Activated CD4-positive, alpha-beta T cell treated with anti-CD3 and anti-CD28 coated beads for 4 hours (primary cell): ENCODE results near the gene DYNLT1.
"Not testable (repeated sequence)": the region's sequence is repeated elsewhere in the genome, so short reads cannot be mapped to it uniquely, and the experiment has no call there.

Experiments
- DNase-seq, 2 donors: peaks; one replicate each; pipeline ENCODE4 v3.0.0-alpha.2; 2020

Gene DYNLT1

DNA sequence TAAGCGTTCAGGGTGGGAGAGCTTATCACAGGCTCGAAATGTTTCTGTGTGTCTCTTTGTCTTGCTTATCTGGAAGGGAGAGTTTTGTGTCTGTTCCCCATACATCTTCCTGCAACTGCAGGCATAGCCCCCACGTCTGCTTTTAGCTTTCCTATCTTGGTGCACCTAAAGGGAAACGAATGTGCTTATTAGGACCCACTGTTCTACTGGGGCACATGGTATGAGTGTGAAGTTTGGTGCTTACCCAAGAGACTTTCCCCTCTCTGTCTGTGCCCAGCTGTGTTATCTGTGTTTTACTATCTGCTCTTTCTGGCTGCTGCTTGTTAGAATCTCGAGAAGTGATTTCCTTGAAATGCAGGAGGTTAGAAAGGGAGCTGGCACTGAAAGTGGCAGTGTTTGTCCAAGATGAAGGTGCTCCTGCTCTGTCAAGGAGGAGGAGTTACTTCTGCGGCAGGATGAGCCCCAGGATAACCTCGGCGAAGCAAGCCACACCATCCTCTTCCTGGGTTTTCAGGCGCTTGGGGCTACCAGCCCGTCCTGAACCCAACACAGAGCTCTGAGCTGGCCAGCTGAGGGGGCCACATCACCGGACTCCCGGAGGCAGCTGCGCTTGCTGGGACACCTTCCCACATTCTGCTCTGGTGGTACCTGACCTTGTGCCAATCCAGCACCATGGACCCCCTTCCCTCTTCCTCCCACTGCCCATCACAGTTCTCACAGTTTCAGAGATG lies 23.4 kb downstream of the DYNLT1 start:
- DNase-seq = no peak

DNA sequence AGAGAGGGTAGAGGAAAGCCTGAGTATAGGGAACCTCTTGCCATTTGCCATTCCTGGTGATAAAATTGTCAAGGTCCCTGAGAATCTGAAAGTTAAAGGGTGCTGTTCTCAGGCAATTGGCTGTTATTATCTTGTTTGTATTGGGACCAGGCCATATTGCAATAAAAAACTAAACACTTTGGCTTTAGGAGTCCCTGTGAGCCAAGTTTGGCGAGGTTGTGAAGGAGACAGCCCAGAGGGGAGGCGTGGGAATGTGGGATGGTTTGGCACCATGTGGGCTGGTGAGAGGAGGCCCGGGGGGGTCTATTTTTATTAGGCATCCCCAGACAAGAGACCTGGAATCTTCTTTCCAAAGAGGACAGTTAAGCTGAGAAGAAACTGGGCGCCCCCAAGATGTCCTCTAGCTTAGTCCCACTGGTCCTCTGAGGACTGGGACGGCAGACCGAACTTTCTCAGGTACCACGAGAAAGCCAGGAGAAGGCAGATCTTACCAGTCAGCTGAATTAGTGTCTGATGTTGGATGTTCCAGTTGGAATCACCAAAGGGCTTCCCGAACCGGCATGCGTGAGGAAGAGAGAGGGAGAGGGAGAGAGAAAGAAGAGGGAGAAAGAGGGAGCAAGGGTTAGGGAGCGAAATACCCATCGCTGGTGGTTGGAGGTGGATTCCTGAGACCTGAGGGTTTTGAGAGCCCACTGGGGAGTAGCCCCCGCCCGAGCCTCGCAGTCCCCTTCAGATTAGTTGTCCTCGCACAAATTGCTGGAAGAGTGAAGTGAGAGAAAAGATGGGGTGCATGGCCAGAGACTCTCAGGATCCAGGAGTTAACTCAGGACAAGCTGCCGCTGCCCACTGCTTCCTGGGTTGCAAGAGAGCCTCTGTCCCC lies 24.4 kb downstream of the DYNLT1 start:
- no peak for DNase-seq

DNA sequence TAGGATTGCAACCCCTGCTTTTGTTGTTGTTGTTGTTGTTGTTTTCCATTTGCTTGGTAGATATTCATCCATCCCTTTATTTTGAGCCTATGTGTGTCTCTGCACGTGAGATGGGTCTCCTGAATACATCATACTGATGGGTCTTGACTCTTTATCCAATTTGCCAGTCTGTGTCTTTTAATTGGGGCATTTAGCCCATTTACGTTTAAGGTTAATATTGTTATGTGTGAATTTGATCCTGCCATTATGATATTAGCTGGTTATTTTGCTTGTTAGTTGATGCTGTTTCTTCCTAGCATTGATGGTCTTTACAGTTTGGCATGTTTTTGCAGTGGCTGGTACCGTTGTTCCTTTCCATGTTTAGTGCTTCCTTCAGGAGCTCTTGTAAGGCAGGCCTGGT lies 26.3 kb downstream of the DYNLT1 start:
- not testable (repeated sequence) for DNase-seq

DNA sequence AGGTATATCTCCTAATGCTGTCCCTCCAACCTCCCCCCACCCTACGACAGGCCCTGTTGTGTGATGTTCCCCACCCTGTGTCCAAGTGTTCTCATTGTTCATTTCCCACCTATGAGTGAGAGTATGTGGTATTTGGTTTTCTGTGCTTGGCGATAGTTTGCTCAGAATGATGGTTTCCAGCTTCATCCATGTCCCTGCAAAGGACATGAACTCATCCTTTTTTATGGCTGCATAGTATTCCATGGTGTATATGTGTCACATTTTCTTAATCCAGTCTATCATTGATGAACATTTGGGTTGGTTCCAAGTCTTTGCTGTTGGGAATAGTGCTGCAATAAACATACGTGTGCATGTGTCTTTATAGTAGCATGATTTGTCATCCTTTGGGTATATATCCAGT lies 29.9 kb downstream of the DYNLT1 start:
- DNase-seq = not testable (repeated sequence)

DNA sequence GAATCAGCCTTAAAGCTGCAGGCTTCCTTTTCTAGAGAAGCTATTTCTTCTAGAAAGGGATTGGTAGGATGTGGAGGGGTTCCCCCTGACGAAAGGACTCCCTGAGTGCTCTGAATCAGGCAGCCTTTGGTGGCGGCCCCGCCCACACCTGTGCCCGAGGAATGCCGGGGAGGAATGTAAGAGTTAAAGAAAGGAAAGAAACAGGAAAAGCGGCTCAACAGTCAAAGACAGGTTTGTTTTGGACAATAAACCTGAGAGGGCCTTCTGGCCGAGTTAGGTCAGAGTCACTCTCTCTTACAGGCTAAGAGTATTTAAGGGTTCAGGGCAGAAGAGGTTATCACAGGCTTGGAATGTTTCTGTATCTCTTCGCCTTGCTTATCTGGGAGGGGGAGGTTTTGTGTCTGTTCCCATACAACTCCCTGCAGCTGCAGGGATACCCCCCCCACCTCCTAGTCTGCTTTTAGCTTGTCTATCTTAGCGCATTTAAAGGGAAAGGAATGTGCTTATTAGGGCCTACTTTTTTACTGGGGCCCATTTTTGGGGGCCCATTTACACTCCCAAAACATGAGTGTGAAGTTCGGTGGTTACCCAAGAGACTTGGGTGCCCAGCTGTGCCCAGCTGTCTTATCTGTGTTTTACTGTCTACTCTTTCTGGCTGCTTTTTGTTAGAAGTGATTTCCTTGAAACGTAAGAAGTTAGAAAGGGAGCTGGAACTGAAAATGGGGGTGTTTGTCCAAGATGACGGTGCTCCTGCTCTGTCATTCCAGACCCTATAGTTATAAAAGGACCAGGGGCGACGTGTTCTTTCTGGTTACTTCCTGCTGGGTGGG lies 32.8 kb downstream of the DYNLT1 start:
- DNase-seq = no peak

DNA sequence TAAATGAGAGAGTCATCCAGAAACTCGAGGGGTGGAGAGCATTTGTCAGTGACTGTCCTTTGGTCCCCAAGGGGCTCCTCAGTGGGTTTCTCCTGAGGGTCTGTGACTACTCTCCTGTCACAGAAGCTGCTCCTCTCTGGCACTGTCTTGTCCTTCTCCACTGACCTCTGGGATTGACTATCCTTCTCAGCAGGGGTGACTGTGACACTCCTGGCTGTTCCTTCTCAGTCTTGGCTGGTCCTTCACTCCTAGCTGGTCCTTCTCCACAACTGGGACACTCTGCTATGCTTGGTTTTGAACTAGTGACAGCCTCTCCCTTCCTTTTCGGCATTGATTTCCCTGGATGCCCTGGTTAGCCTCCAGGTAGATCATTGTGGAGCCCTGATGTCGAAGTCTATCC lies 33.5 kb downstream of the DYNLT1 start:
- DNase-seq = no peak

DNA sequence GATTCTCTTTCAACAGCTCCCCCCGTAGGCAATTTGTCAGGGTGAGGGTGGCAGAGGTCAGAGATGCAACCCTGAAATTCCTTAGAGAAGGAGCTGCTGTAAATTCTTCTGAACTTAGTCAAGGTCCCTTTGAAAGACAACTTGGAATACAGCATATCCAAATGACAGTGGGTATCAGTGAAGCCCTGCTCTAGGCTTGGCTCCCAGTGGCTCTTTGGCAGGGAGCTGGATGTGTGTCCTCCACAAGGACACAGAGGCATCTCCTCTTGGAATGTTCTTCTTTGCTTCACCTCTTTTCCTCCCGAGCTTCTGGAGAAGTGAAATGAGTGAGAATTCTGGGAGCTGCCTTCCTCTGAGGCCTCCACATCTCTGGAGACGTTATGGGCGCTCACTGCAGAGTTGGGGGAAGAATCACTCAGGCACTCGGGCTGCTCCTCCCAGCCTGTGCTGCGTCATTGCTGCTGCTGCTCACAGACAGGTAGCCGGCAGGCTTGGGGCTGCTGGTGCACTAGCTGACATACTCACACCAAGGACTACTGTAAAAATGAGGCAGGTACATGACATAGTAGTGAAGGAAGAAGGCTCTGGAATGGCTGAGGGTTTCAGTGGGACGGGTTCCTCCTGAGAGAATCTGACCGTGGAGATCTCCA lies 34.1 kb downstream of the DYNLT1 start:
- no peak for DNase-seq

DNA sequence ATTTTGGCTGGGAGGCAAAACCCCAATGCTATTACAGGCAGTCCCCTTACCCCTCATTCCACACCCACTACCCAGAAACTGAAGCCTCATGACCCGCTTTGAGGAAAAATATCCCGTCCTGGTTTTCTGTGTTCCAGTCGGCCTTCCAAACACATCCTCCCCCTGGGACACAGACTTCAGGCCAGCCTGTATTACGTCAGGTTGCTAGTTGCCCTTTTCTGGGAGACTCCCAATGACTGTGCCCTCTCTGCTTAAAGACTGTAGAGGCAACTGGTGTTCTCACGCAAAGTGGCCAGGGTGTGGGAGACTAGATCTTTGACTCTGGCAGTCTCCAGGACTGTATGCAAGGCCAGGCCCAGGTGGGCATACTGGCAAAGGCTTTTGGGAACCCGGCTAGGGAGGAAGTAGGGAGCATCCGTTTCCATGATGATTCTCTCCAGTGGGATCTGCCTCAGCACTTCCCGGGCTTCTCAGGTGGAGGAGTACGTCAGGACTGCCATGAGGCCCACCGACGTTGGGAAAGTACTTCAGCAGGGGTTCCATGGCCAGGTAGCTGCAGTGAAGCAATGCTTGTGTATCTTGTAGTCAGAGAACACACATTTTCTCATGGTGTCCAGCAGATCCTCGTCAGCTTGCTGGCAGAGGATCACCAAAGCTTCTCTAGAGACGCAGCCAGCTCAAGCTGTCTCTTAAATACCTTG lies 34.9 kb downstream of the DYNLT1 start:
- no peak for DNase-seq

DNA sequence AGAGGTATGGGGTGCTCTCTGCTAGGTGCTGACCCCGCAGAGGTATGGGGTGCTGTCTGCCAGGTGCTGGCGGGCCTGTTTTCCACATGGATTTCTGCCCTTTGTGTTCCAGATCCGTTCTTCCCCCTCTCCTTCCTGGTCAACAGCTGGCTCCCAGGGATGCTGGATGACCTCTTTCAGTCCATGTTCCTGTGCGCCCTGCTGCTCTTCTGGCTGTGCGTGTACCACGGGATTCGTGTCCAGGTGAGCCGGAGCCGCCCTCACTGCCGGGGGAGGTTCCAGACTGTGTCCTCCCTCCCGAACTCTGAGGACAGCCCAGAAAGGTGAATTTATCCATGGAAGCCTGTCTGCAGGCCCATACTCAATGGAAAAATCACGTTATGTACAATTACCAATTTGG lies 36.3 kb downstream of the DYNLT1 start:
- DNase-seq = no peak

DNA sequence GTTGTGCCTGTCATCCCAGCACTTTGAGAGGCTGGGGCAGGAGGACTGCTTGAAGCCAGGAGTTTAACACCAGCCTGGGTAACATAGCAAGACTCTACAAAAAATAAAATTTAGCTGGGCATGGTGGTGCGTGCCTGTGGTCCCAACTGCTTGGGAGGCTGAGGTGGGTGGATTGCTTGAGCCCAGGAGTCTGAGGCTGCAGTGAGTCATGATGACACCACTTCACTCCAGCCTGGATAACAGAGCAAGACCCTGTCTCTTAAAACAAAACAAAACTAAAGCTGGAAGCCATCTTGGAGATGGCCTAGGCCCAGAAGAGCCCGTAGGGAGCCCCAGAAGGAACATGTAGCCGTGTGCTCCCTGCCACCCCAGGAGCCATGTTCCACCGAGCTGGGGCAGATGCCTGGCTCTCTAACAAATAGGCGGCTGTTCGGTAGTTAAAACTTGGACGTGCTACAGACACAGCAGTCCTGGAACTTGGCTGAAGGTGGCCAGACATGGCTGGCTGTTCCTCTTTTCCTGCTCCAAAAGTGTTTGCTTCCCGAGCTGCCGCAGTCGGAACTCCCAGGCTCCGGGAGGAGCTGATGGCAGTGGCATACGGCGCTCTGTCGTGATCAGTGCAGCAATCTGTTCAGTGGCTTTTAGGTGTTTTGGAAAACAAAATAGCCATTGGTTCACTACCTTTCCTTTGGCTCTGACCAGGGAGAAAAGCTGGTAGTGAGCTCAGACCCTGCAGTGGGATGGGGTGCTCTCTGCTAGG lies 37.0 kb downstream of the DYNLT1 start:
- no peak for DNase-seq

DNA sequence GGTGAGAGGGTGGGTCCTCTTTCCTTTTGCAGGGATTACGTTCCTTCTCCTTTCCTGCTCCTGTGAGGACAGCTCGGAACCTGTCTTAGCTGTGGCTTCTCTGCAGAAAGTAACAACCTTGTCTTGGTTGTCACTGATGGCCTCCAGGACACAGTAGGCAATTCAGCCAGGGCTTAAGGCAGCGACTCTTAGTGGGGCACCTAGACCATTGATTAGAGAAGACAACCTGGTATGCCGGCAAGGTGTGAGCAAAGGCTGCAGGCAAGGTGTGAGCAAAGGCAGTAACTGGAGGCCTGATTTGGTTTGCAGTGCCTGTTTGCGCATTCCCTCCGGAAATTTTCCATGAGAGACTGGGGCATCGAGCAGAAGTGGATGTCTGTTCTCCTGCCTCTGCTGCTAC lies 37.6 kb downstream of the DYNLT1 start:
- DNase-seq = no peak

DNA sequence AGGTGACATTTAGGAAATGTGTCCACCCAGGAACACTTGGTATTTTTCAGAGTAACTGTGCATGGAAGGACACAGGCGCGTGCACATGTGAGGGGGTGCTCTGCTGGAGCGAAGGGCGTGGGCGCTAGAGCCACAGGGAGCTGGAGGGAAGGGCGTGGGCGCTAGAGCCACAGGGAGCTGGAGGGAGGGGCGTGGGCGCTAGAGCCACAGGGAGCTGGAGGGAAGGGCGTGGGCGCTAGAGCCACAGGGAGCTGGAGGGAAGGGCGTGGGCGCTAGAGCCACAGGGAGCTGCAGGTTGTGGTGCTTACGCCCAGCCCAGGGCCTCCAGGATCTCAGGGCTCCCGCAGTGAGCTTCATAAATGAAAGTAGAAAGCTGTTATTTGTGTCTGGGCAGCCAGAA lies 38.5 kb downstream of the DYNLT1 start:
- DNase-seq = not testable (repeated sequence)

DNA sequence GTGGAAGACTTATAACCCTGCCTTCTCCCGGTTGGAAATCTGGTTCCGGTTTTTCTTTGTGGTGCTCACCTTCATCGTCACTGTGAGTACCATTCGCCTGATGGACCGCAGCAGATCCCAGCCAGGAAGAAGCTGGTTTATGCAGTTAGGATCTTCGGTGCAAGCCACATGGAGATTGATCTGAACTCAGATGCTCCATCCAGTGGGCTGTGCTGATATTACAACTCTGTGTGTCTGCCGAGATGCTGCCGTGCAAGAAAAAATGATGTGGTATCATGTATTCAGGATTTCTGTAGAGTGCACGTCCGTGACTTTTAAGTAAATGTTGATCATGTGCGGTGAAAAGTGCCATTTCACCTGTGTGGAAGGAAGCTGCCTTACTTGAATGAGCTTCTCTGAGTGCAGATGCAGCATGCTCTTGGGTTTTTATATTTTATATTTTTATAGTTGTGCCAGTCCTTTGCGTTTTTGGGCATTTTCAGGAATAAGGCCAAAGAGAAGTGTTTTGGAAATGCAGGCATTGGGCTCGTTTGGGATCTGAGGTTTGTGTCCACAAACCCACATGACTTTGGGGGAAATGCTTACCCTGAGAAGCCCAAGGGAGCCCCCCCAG lies 39.2 kb downstream of the DYNLT1 start:
- peak; percentile 41 to 57 for DNase-seq

DNA sequence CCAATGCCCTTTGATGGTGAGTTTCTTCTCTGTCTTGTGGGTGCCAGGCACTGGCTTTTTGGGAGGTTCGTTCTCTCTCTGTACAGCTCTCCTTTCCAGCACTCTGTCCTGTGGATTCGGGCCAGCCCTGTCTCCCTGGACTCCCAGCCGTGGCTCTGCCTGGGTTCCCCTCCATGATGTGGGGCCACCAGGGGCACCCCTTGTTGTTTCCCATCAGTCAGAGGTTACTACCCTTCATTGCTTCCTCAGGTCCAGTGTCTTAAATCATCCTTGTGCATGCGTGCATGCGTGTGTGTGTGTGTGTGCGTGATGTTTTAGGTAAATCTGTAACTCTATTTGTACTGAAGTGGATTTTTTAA lies 40.5 kb downstream of the DYNLT1 start:
- DNase-seq = no peak

DNA sequence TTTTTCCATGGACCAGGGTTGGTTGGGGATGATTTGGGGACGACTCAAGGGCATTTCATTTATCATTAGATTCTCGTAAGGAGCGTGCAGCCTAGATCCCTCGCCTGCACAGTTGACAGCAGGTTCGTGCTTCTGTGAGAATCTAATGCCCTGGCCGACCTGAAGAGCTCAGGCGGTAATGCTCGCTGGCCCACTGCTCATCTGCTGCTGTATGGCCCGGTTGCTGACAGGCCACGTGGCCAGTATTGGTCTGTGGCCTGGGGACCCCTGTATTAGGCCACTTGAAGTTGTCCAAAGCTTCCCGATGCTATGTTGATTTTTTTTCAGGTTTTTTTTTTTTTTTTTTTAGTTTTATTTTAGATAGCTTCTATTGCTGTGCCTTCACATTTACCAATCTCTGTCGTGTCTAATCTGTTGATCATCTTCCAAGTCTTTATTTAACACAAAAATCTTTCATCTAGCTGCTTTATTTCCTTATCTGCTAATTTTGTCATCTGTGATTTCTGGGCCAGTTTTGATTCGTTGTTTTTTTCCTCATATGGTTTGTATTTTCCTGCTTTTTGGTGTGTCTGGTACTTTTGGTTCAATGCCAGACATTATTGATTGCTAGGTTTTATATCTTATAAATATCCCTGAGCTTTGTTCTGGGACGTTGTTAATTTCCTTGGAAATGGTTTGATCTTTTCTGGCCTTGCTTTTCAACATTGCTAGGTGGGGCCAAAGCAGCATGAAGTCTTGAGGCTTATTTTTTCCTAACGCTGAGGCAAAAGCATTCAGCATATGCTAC lies 41.1 kb downstream of the DYNLT1 start:
- DNase-seq = no peak

DNA sequence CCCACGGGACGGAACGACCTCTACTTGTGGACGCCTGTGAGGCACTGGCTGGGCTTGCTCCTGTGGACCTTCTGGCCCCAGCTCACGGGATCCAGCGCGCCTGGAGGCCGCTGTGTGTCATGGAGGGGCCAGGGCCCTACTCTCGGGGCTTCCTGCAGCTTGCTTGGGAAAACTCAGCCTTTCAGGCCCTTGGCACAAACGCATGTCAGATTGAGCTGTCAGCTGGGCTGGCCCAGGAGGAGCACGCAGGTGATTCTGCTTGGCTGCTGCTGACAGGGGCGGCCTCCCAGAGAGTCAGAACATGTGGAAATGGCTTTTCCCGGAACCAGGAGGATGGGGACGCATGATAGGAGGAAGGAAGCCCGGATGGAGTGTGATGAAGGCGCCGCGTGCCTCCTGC lies 44.9 kb downstream of the DYNLT1 start:
- no peak for DNase-seq

DNA sequence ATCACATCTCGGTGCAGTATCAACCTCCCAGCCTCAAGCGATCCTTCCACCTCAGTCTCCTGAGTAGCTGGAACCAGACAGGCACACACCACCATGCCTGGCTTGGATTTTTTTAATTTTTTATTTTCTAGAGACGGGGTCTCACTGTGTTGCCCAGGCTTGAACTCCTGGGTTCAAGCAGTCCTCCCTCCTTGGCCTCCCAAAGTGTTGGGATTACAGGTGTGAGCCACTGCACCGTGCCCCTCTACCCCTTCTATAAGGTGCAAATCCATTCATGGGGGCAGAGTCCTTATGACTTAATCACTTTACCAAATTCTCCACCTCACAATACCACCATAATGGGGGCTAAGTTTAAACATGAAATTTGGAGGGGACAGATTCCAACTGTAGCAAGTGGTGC lies 47.0 kb downstream of the DYNLT1 start:
- no peak for DNase-seq

DNA sequence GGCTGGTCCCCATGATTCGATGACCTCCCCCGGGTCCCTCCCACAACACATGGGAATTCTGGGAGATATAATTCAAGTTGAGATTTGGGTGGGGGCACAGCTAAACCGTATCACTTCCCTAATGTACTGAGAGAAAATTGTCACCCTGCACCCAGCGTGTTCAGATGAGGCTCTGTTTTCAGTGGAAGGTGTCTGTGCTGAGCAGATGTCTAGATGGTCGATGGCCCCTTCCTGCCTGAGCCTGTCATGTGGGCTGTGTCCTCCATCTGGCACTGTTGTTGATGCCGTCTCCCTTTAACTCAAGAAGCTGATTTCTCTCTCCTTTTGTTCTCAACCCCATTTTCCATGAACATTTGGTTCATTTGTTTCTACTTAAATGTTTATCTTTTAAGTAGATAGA lies 47.7 kb downstream of the DYNLT1 start:
- DNase-seq = no peak

DNA sequence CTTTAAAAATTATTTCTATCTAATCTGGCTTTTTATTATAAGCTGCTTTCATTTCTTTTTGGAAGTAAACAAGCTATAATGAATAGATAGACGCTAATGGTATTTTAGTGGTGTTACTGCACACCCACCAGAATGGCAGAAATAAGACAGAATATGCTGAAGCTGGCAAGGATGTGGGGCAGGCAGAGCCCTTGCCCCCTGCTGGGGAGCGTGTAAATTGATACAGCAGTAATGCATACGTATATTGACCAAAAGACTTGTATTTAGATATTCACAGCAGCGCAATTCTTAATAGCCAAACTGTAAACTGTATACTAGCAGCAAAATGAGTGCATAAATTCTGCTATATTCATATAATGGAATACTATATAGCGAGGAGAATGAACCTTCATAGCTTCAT lies 49.3 kb downstream of the DYNLT1 start:
- peak in 1 of 2 donors; percentile 7 for DNase-seq

DNA sequence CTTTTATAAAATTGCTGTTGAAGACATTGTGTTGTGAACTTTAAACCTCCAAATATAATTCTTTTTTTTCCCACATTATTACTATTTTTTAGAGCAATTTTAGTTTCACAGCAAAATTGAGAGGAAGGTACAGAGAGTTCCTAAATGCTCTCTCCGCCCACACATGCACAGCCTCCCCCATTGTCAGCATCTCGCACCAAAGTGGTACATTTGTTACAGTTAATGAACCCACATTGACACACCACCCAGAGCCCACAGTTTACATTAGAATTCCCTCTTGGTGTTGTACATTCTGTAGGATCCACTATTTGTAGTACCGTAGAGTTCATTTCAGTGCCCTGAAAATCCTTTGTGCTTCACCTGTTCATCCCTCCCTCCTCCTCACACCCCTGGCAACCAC lies 50.9 kb downstream of the DYNLT1 start:
- DNase-seq = no peak
